ENCODE data around the gene IRS2.

IRS2 gene

GRCh38 chr13:109810761-109811510 lies 24.6 kb upstream of the IRS2 start:
- Histone ChIP-seq H3K4me2 (ENCODE audit: low read length) (no peak overlapping the region), H3K36me3 (ENCODE audit: control insufficient read depth, insufficient read depth, low read length) (no peaks in the 10 kb centered on the region), H3K9ac (no peak overlapping the region), H3K27me3 (ENCODE audit: control insufficient read depth, insufficient read depth, low read length) (no peaks in the 10 kb centered on the region), H3K9me3 (ENCODE audit: control insufficient read depth, low read length) (no peaks in the 10 kb centered on the region), H3K4me3 (ENCODE audit: low read depth, low read length) (no peak overlapping the region), H3K4me1 (no peaks in the 10 kb centered on the region), H3K27ac (no peak overlapping the region), H3K79me2 (no peaks in the 10 kb centered on the region), H2AFZ (no peak overlapping the region)
- TF ChIP-seq CTCF (IDR thresholded peaks at IDR 0.05) = no peak

GRCh38 chr13:109809216-109809932 lies 23.0 kb upstream of the IRS2 start:
- Histone ChIP-seq H3K4me1 (no peaks in the 10 kb centered on the region), H3K4me2 (ENCODE audit: low read length) (no peak overlapping the region), H3K9me3 (ENCODE audit: control insufficient read depth, low read length) (no peaks in the 10 kb centered on the region), H2AFZ (no peak overlapping the region), H3K36me3 (ENCODE audit: control insufficient read depth, insufficient read depth, low read length) (no peaks in the 10 kb centered on the region), H3K27me3 (ENCODE audit: control insufficient read depth, insufficient read depth, low read length) (no peaks in the 10 kb centered on the region), H3K4me3 (ENCODE audit: low read depth, low read length) (no peak overlapping the region), H3K79me2 (no peaks in the 10 kb centered on the region), H3K27ac (no peak overlapping the region), H3K9ac (no peak overlapping the region)
- TF ChIP-seq CTCF (IDR thresholded peaks at IDR 0.05) = no peak

- Histone ChIP-seq H3K9me3 (ENCODE audit: control insufficient read depth, low read length) (no peaks in the 10 kb centered on the region), H3K27ac (no peak overlapping the region), H3K9ac (no peak overlapping the region), H2AFZ (no peak overlapping the region), H3K4me1 (no peaks in the 10 kb centered on the region), H3K79me2 (no peaks in the 10 kb centered on the region), H3K4me2 (ENCODE audit: low read length) (no peak overlapping the region), H3K4me3 (ENCODE audit: low read depth, low read length) (no peak overlapping the region), H3K27me3 (ENCODE audit: control insufficient read depth, insufficient read depth, low read length) (no peaks in the 10 kb centered on the region), H3K36me3 (ENCODE audit: control insufficient read depth, insufficient read depth, low read length) (no peaks in the 10 kb centered on the region)
- TF ChIP-seq CTCF (IDR thresholded peaks at IDR 0.05) = no peak
Measured at GRCh38 chr13:109807345-109807744, 21.0 kb upstream of the IRS2 start.

GRCh38 chr13:109804654-109805053 lies 18.3 kb upstream of the IRS2 start:
- no peaks in the 10 kb centered on the region for H3K27me3 ChIP-seq (ENCODE audit: control insufficient read depth, insufficient read depth, low read length)
- H3K4me2 ChIP-seq (ENCODE audit: low read length) = no peak overlapping the region
- H3K36me3 ChIP-seq (ENCODE audit: control insufficient read depth, insufficient read depth, low read length) = no peaks in the 10 kb centered on the region
- H2AFZ ChIP-seq = no peak overlapping the region
- H3K79me2 ChIP-seq = no peaks in the 10 kb centered on the region
- no peak for TF ChIP-seq CTCF (IDR thresholded peaks at IDR 0.05)
- no peaks in the 10 kb centered on the region for H3K9me3 ChIP-seq (ENCODE audit: control insufficient read depth, low read length)
- no peak overlapping the region for H3K9ac ChIP-seq
- no peak overlapping the region for H3K27ac ChIP-seq
- no peak overlapping the region for H3K4me3 ChIP-seq (ENCODE audit: low read depth, low read length)
- no peaks in the 10 kb centered on the region for H3K4me1 ChIP-seq
